Keratinocyte (primary cell): ENCODE measurements around the gene PRPF38A. TPM values are rescaled to one million over a fixed set of nuclear protein-coding genes. Genes with fewer than 3 reads are reported as not detected.
A peak's percentile ranks its signal among the peaks of the same experiment; 100 is the strongest.

Experiments used
- DNase-seq: peaks from one replicate; pipeline ENCODE4 v3.0.0-alpha.2; 2011; ENCODE audit warnings: low read depth, missing footprints, low spot score
- FAIRE-seq: peaks from 2 replicates; lab custom pipeline; 2011; peaks lifted over from hg19 to GRCh38; lab: Jason Lieb, UNC
- H2AFZ ChIP-seq: 2 replicates; pipeline ENCODE4 v1.6.0; 2012; ENCODE audit warnings: low read length, control low read depth, inconsistent platforms; ENCODE audit not compliant: control insufficient read depth
- H3K27ac ChIP-seq: 2 replicates; pipeline ENCODE4 v1.5.1; 2011; ENCODE audit warnings: low read length; ENCODE audit not compliant: control insufficient read depth, insufficient read depth
- H3K27me3 ChIP-seq: 3 replicates; pipeline ENCODE4 v1.6.0; 2011; ENCODE audit warnings: low read length; ENCODE audit not compliant: control insufficient read depth, insufficient read depth; ENCODE audit errors: extremely low read depth
- H3K36me3 ChIP-seq, 2 experiments: 2 replicates in 1 of 2; 3 replicates in 1 of 2; pipeline ENCODE4 v1.5.1; 2011; ENCODE audit warnings: low read length in 2 of 2, mild to moderate bottlenecking in 1 of 2; ENCODE audit not compliant: control insufficient read depth in 2 of 2, insufficient read depth in 2 of 2; ENCODE audit errors: extremely low read depth in 1 of 2
- H3K4me1 ChIP-seq: 3 replicates; pipeline ENCODE4 v1.5.1; 2011; ENCODE audit warnings: low read length; ENCODE audit not compliant: control insufficient read depth, insufficient read depth; ENCODE audit errors: extremely low read depth
- H3K4me2 ChIP-seq: 3 replicates; pipeline ENCODE4 v1.6.0; 2011; ENCODE audit warnings: low read depth, low read length; ENCODE audit not compliant: control insufficient read depth, insufficient read depth; ENCODE audit errors: extremely low read depth
- H3K4me3 ChIP-seq, 3 experiments: fragments of 200-600 bp in 1 of 3; sonication (generic) in 1 of 3; 2 replicates in 2 of 3; 3 replicates in 1 of 3; pipeline ENCODE4 v1.5.1; 2011 to 2016; ENCODE audit warnings: low read length in 3 of 3, mild to moderate bottlenecking in 3 of 3, control low read depth in 2 of 3, inconsistent platforms in 1 of 3, low read depth in 1 of 3, mixed read lengths in 1 of 3, mixed run types in 1 of 3, moderate library complexity in 1 of 3; ENCODE audit not compliant: control insufficient read depth in 2 of 3, insufficient read depth in 2 of 3; ENCODE audit errors: extremely low read depth in 1 of 3
- H3K79me2 ChIP-seq: 2 replicates; pipeline ENCODE4 v1.6.0; 2012; ENCODE audit warnings: low read length; ENCODE audit not compliant: control insufficient read depth, insufficient read depth
- H3K9ac ChIP-seq: 3 replicates; pipeline ENCODE4 v1.6.0; 2011; ENCODE audit warnings: low read length; ENCODE audit not compliant: control insufficient read depth, insufficient read depth; ENCODE audit errors: extremely low read depth
- H3K9me1 ChIP-seq: 3 replicates; pipeline ENCODE4 v1.6.0; 2011; ENCODE audit warnings: low read length; ENCODE audit not compliant: control insufficient read depth, insufficient read depth; ENCODE audit errors: extremely low read depth
- H3K9me3 ChIP-seq: 2 replicates; pipeline ENCODE4 v1.5.1; 2012; ENCODE audit warnings: low read depth, low read length; ENCODE audit not compliant: control insufficient read depth
- H4K20me1 ChIP-seq: 3 replicates; pipeline ENCODE4 v1.6.0; 2011; ENCODE audit warnings: low read length; ENCODE audit not compliant: control insufficient read depth, insufficient read depth; ENCODE audit errors: extremely low read depth
- EZH2 ChIP-seq: IDR thresholded peaks from one replicate; pipeline ENCODE4 v1.6.1; 2012; ENCODE audit warnings: inconsistent platforms, mild to moderate bottlenecking, low read length, moderate library complexity
- dilution Hi-C: fragments of 300-500 bp; cut with MboI; formaldehyde crosslinking; loops from one replicate; pipeline ENCODE4 v1.7.0; 2020; ENCODE audit warnings: low sequenced_read_pairs; ENCODE audit not compliant: extremely low pct_ligation_motif_present
- polyA minus RNA-seq, 3 experiments: library from RNA; depleted of rRNA, polyadenylated mRNA; stranded (reverse); fragments of >200 nt; gene quantifications; 1 replicate in 1 of 3; 2 replicates in 1 of 3; 3 replicates in 1 of 3; pipeline ENCODE4 v1.2.3, GENCODE V29; 2011
- polyA plus RNA-seq, 5 experiments: library from polyadenylated mRNA; depleted of rRNA in 3 of 5; stranded (reverse) in 3 of 5; stranded (forward) in 1 of 5; unstranded in 1 of 5; fragments of >200 nt; gene quantifications; 1 replicate in 1 of 5; 2 replicates in 3 of 5; 3 replicates in 1 of 5; pipeline versions ENCODE4 v1.2.1 to v1.2.3, GENCODE V29; 2011 to 2012; ENCODE audit warnings: missing spikeins in 2 of 5, low read depth in 1 of 5, low replicate concordance in 1 of 5
- TF ChIP-seq, protein P1 (sequence below), 3 experiments: IDR thresholded peaks in 1 of 3; conservative IDR thresholded peaks in 1 of 3; optimal IDR thresholded peaks in 1 of 3; 2 replicates in 2 of 3; 3 replicates in 1 of 3; pipeline versions ENCODE3 to v1.5.1; 2011; ENCODE audit warnings: low read length in 3 of 3, mild to moderate bottlenecking in 3 of 3, moderate library complexity in 2 of 3, control low read depth in 1 of 3, inconsistent platforms in 1 of 3; ENCODE audit not compliant: insufficient read depth in 2 of 3; ENCODE audit errors: extremely low read depth in 1 of 3

Gene PRPF38A, protein sequence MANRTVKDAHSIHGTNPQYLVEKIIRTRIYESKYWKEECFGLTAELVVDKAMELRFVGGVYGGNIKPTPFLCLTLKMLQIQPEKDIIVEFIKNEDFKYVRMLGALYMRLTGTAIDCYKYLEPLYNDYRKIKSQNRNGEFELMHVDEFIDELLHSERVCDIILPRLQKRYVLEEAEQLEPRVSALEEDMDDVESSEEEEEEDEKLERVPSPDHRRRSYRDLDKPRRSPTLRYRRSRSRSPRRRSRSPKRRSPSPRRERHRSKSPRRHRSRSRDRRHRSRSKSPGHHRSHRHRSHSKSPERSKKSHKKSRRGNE
- polyA plus RNA-seq (13.5 to 29.5 TPM (median 21.6 TPM) in 3 replicates), polyA minus RNA-seq (8.6 to 17.9 TPM (median 14.7 TPM) in 3 replicates)
- 10.2 TPM for polyA plus RNA-seq (2011; ENCODE audit: low read depth)
- 12.1 and 18.1 TPM in 2 replicates for polyA plus RNA-seq (2011; cell fraction: cytosol; rRNA removed)
- polyA plus RNA-seq (2011; cell fraction: nucleus; rRNA removed), result 26.0 and 28.3 TPM in 2 replicates
- 18.7 and 22.6 TPM in 2 replicates for polyA plus RNA-seq (2012; ENCODE audit: low replicate concordance)
- polyA minus RNA-seq (2011; cell fraction: cytosol; rRNA and poly(A)+ RNA removed), result 3.5 TPM
- 6.2 and 16.1 TPM in 2 replicates for polyA minus RNA-seq (2011; cell fraction: nucleus; rRNA and poly(A)+ RNA removed)

DNA sequence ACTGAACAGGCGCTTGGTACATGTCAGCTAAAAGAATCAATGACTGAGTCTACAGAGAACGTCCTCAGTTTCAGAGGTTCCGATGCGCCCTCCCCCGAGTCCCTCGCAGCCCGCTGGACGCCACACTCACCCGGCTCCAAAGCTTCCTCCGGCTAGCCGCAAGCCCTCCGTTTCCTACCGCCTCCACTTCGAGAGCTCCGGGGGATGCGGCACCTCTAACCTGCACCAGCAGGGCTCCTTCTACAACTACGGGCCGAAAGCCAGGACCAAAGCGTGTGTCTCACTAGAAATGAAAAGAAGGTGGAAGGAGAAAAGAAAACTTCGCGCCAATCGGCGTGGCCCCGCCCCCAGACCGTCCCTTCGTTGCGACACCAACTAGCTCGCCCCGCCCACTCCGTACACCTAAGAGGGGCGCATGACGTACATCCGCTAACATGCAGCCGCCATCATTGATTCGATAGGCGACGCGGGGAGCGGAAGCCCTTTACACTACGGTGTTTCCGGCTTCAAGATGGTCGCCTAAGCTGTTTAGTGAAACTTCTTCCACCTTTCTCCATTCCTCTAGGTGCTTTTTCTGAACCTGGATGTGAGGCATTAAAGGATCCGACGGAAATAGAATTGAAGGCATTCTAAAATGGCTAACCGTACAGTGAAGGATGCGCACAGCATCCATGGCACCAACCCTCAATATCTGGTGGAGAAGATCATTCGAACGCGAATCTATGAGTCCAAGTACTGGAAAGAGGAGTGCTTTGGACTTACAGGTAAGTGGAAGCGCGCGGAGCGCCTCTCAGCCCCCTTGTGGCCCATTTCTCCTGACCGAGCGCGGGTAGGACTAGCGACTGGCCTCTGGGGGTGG is at the start of gene PRPF38A, which contains the start of gene ORC1:
TSS of gene PRPF38A (plus strand) at position 487 of the 859 bp plus-strand sequence. CDS start at position 635, 148 bp downstream.
TSS of gene ORC1 (minus strand) at position 308 of the 859 bp plus-strand sequence. CDS start 2,200 bp downstream, outside the sequence.
- peak within 1 kb of the TSS; percentile 95 for H2AFZ ChIP-seq
- H3K9me3 ChIP-seq, result no peaks in the 10 kb centered on the region
- FAIRE-seq (peak; percentile 89), DNase-seq (peak; percentile 70)
- no peaks in the 10 kb centered on the region for H4K20me1 ChIP-seq
- peaks cover 35% of the 10 kb centered on the region for H3K79me2 ChIP-seq
- TF ChIP-seq EZH2, result no peak
- TF ChIP-seq, protein P1, sequence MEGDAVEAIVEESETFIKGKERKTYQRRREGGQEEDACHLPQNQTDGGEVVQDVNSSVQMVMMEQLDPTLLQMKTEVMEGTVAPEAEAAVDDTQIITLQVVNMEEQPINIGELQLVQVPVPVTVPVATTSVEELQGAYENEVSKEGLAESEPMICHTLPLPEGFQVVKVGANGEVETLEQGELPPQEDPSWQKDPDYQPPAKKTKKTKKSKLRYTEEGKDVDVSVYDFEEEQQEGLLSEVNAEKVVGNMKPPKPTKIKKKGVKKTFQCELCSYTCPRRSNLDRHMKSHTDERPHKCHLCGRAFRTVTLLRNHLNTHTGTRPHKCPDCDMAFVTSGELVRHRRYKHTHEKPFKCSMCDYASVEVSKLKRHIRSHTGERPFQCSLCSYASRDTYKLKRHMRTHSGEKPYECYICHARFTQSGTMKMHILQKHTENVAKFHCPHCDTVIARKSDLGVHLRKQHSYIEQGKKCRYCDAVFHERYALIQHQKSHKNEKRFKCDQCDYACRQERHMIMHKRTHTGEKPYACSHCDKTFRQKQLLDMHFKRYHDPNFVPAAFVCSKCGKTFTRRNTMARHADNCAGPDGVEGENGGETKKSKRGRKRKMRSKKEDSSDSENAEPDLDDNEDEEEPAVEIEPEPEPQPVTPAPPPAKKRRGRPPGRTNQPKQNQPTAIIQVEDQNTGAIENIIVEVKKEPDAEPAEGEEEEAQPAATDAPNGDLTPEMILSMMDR (optimal IDR thresholded peaks at IDR 0.05 in 1 of 3, IDR thresholded peaks at IDR 0.05 in 1 of 3, conservative IDR thresholded peaks at IDR 0.05 in 1 of 3; ENCODE audit: extremely low read depth in 1 of 3, insufficient read depth in 2 of 3, low read length in 3 of 3), result peak; percentile 32 to 86 (median 80)
- peaks cover 3 to 26% of the 10 kb centered on the region in 2 experiments for H3K36me3 ChIP-seq
- H3K4me3 ChIP-seq, result peak within 1 kb of the TSS; percentile 61 to 80 (median 76)
- peak within 1 kb of the TSS; percentile 79 for H3K4me2 ChIP-seq
- dilution Hi-C loops, result no loop called here
- peak within 1 kb of the TSS; percentile 87 for H3K27ac ChIP-seq
- H3K9ac ChIP-seq, result peak within 1 kb of the TSS; percentile 82
- H3K4me1 ChIP-seq, result peaks cover 11% of the 10 kb centered on the region
- no peaks in the 10 kb centered on the region for H3K27me3 ChIP-seq
- no peaks in the 10 kb centered on the region for H3K9me1 ChIP-seq

DNA sequence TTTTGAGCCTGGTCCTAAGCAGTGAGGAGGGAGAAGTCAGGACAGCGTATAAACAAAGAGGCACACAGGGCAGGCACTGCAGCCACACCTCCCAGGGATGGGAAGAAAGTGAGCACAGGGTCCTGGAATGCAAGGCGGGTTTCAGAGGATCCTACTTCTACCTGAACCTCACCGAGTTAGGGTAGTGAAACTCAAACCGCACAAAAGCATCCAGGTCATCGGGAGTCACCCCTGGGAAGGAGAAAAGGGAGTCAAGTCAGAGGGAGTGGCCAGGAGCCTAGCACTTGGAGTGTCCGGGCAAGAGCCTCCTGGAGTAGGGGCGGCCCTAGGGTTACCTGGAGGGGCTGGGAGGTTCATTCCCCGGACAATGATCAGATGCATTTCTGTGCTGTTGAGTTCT is 49.0 kb upstream of the PRPF38A start:
- FAIRE-seq, result no peak
- Histone ChIP-seq H4K20me1 (no peaks in the 10 kb centered on the region), H3K9me3 (no peaks in the 10 kb centered on the region), H3K9ac (no peak overlapping the region), H3K4me3 (no peak overlapping the region), H3K27ac (no peak overlapping the region), H3K79me2 (no peaks in the 10 kb centered on the region), H3K27me3 (no peaks in the 10 kb centered on the region), H3K4me2 (no peak overlapping the region), H3K9me1 (no peaks in the 10 kb centered on the region), H2AFZ (no peak overlapping the region), H3K4me1 (no peaks in the 10 kb centered on the region), H3K36me3 (peaks cover 51 to 58% of the 10 kb centered on the region in 2 experiments)
- dilution Hi-C loops, result no loop called here
- no peak for DNase-seq
- TF ChIP-seq, protein P1 (optimal IDR thresholded peaks at IDR 0.05 in 1 of 3, IDR thresholded peaks at IDR 0.05 in 1 of 3, conservative IDR thresholded peaks at IDR 0.05 in 1 of 3; ENCODE audit: extremely low read depth in 1 of 3, insufficient read depth in 2 of 3, low read length in 3 of 3), result no peak
- no peak for TF ChIP-seq EZH2
